ENCODE results near the gene VSX1.

Gene VSX1

DNA sequence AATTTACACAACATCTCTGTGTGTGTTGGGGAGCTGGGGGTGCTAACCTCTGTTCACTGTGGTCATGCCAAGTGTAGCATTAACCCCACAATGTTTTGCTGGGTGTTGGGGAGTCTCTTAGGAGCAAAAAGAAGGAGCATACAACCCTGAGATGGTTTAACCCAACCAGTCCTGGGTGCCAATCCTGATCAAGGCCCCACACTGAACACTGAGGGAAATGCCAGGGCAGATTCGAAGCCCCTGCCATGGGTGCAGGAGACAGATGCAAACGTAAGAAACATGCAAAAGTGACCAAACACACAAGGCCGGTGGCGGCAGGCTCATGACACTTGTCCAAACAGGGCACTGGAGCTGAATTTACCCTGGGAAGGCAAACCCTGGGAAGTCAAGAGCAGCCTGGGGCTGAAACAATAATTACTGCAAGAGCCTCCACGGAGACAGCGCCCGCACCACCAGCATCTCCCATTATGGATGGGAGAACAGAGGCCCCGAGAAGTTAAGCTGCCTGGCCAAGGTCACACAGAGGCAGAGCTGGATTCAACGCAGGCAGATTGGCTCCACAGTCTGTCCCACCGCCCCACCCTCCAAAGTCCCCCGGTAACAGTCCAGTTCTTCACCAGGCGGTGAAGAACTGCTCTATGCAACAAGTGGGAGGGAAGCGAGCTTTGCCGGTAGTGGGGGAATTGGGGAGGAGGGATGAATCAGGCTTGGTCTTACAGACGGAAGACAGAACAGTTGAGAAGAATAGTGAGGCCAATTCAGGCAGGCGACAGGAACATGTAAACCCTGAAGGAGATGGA is 32.5 kb downstream of the VSX1 start:
- TF ChIP-seq CSDC2 (CRISPR knock-in tag; IDR thresholded peaks at IDR 0.05): no peak
- TF ChIP-seq, protein P1, sequence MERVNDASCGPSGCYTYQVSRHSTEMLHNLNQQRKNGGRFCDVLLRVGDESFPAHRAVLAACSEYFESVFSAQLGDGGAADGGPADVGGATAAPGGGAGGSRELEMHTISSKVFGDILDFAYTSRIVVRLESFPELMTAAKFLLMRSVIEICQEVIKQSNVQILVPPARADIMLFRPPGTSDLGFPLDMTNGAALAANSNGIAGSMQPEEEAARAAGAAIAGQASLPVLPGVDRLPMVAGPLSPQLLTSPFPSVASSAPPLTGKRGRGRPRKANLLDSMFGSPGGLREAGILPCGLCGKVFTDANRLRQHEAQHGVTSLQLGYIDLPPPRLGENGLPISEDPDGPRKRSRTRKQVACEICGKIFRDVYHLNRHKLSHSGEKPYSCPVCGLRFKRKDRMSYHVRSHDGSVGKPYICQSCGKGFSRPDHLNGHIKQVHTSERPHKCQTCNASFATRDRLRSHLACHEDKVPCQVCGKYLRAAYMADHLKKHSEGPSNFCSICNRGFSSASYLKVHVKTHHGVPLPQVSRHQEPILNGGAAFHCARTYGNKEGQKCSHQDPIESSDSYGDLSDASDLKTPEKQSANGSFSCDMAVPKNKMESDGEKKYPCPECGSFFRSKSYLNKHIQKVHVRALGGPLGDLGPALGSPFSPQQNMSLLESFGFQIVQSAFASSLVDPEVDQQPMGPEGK (CRISPR knock-in tag; IDR thresholded peaks at IDR 0.05; ENCODE audit: borderline replicate concordance): no peak
- TF ChIP-seq ZFP30 (CRISPR knock-in tag; IDR thresholded peaks at IDR 0.05): no peak
- TF ChIP-seq, protein P2, sequence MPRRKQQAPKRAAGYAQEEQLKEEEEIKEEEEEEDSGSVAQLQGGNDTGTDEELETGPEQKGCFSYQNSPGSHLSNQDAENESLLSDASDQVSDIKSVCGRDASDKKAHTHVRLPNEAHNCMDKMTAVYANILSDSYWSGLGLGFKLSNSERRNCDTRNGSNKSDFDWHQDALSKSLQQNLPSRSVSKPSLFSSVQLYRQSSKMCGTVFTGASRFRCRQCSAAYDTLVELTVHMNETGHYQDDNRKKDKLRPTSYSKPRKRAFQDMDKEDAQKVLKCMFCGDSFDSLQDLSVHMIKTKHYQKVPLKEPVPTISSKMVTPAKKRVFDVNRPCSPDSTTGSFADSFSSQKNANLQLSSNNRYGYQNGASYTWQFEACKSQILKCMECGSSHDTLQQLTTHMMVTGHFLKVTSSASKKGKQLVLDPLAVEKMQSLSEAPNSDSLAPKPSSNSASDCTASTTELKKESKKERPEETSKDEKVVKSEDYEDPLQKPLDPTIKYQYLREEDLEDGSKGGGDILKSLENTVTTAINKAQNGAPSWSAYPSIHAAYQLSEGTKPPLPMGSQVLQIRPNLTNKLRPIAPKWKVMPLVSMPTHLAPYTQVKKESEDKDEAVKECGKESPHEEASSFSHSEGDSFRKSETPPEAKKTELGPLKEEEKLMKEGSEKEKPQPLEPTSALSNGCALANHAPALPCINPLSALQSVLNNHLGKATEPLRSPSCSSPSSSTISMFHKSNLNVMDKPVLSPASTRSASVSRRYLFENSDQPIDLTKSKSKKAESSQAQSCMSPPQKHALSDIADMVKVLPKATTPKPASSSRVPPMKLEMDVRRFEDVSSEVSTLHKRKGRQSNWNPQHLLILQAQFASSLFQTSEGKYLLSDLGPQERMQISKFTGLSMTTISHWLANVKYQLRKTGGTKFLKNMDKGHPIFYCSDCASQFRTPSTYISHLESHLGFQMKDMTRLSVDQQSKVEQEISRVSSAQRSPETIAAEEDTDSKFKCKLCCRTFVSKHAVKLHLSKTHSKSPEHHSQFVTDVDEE (CRISPR knock-in tag; IDR thresholded peaks at IDR 0.05): no peak
- TF ChIP-seq ZNF70 (CRISPR knock-in tag; IDR thresholded peaks at IDR 0.05): no peak
- ATAC-seq: no peak

DNA sequence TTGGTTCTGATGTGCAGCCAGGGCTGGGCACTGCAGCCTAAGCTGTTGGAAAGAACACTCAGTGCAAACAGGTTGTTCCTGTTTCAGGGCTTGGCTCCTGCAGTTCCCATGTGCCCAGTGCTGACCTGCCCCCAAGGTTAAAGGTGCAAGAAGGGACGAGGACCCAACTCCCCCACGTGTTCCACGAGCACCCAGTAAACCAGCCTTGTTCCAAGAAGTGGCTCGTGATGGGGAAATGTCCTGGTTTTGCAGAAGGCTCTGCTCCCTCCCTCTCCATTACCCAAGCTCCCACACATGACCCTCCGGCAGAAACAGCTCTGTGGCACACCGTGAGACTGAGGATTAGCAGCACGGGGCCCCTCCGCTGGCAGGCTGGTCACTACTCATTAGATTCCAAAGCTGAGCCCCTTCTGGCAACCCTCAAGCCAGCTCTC is 33.4 kb downstream of the VSX1 start:
- ATAC-seq: no peak
- TF ChIP-seq, protein P1 (CRISPR knock-in tag; IDR thresholded peaks at IDR 0.05; ENCODE audit: borderline replicate concordance): no peak
- TF ChIP-seq, protein P2 (CRISPR knock-in tag; IDR thresholded peaks at IDR 0.05): no peak

DNA sequence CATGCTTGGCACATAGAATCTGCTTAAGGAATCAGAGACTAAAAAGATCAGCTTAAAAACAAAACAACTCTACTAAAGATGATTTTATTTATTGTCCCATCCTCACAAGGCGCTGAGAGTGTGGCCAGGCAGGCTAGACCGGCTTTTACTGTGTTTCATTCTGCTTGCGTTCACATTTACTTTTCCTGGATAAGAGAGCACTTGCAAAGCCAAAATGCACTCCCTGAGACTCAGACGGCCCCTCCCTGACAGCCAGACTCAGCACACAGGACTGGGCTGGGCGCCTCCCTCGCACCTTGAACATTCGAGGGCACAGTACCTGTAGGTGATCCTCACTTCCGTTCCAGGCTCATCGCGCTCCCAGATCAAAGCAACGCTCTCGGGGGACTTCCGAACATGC is 34.2 kb downstream of the VSX1 start:
- ATAC-seq: no peak

More for the DNA sequence above, 34.2 kb downstream of the VSX1 start:
- TF ChIP-seq, protein P3, sequence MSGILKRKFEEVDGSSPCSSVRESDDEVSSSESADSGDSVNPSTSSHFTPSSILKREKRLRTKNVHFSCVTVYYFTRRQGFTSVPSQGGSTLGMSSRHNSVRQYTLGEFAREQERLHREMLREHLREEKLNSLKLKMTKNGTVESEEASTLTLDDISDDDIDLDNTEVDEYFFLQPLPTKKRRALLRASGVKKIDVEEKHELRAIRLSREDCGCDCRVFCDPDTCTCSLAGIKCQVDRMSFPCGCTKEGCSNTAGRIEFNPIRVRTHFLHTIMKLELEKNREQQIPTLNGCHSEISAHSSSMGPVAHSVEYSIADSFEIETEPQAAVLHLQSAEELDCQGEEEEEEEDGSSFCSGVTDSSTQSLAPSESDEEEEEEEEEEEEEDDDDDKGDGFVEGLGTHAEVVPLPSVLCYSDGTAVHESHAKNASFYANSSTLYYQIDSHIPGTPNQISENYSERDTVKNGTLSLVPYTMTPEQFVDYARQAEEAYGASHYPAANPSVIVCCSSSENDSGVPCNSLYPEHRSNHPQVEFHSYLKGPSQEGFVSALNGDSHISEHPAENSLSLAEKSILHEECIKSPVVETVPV (CRISPR knock-in tag; IDR thresholded peaks at IDR 0.05): no peak
- TF ChIP-seq ZC3H10 (CRISPR knock-in tag; IDR thresholded peaks at IDR 0.05) (no peak), ZFP30 (CRISPR knock-in tag; IDR thresholded peaks at IDR 0.05) (no peak), ISL1 (CRISPR knock-in tag; IDR thresholded peaks at IDR 0.05) (no peak), PPARA (CRISPR knock-in tag; IDR thresholded peaks at IDR 0.05; ENCODE audit: borderline replicate concordance) (no peak), GLIS3 (CRISPR knock-in tag; IDR thresholded peaks at IDR 0.05) (no peak), RARB (CRISPR knock-in tag; IDR thresholded peaks at IDR 0.05) (no peak), BACH2 (CRISPR knock-in tag; IDR thresholded peaks at IDR 0.05; ENCODE audit: borderline replicate concordance) (no peak), ZFP3 (CRISPR knock-in tag; IDR thresholded peaks at IDR 0.05) (no peak)
- TF ChIP-seq, protein P2 (CRISPR knock-in tag; IDR thresholded peaks at IDR 0.05): no peak

Measured in SK-N-SH treated with all-trans-retinoic acid at 6 μM for 48 hours (cell line).